HG03159 (cell line): ENCODE measurements around the gene LINC01488.

Experiments
- ATAC-seq: cut with Tn5 transposase; IDR thresholded peaks from one replicate; pipeline ENCODE4 v1.9.1; 2021; ENCODE audit warnings: mild to moderate bottlenecking, moderate library complexity; ENCODE audit not compliant: unreplicated experiment

LINC01488 gene

GRCh38 chr11:69476509-69476961 is 4.9 kb upstream of the LINC01488 start:
- ATAC-seq = no peak

GRCh38 chr11:69477086-69477485 is 4.4 kb upstream of the LINC01488 start:
- ATAC-seq = no peak

- no peak for ATAC-seq
Measured at GRCh38 chr11:69479591-69480271, 1.7 kb upstream of the LINC01488 start.

GRCh38 chr11:69480547-69481392 is 693 bp upstream of the LINC01488 start:
- ATAC-seq = no peak

GRCh38 chr11:69482322-69482721 is 859 bp downstream of the LINC01488 start:
- ATAC-seq = no peak

- no peak for ATAC-seq
Measured at GRCh38 chr11:69483170-69483569, 1.7 kb downstream of the LINC01488 start.

- ATAC-seq = no peak
Measured at GRCh38 chr11:69483691-69484426, 2.4 kb downstream of the LINC01488 start.

- ATAC-seq = no peak
Measured at GRCh38 chr11:69484427-69485259, 3.2 kb downstream of the LINC01488 start.

GRCh38 chr11:69485337-69486041 is 4.0 kb downstream of the LINC01488 start:
- no peak for ATAC-seq

GRCh38 chr11:69486056-69486772 is 4.8 kb downstream of the LINC01488 start:
- ATAC-seq = no peak

GRCh38 chr11:69486773-69487291 is 5.4 kb downstream of the LINC01488 start:
- ATAC-seq = no peak

GRCh38 chr11:69487391-69487790 is 5.9 kb downstream of the LINC01488 start:
- ATAC-seq = no peak

GRCh38 chr11:69487849-69488542 is 6.5 kb downstream of the LINC01488 start:
- no peak for ATAC-seq

- ATAC-seq = no peak
Measured at GRCh38 chr11:69488543-69488940, 7.1 kb downstream of the LINC01488 start.

- no peak for ATAC-seq
Measured at GRCh38 chr11:69489031-69489745, 7.7 kb downstream of the LINC01488 start.

- no peak for ATAC-seq
Measured at GRCh38 chr11:69489746-69490365, 8.4 kb downstream of the LINC01488 start.

GRCh38 chr11:69490516-69490915 is 9.1 kb downstream of the LINC01488 start:
- ATAC-seq = no peak
